ENCODE measurements around the gene TIMM50.
A peak's percentile ranks its signal among the peaks of the same experiment; 100 is the strongest.
"Not testable (repeated sequence)": the region's sequence is repeated elsewhere in the genome, so short reads cannot be mapped to it uniquely, and the experiment has no call there.

Gene TIMM50

GRCh38 chr19:39480337-39481228 lies at the start of gene TIMM50:
TIMM50 (plus strand) TSS chr19:39480838; CDS start chr19:39480854, 16 bp downstream.
- peak; percentile 99 to 100 for DNase-seq

- DNase-seq, result no peak
These were observed 48.0 kb upstream of the TIMM50 start for GRCh38 chr19:39432677-39433025.

GRCh38 chr19:39433480-39434079 lies 47.1 kb upstream of the TIMM50 start:
- DNase-seq, result no peak

- no peak for DNase-seq
These were observed 46.2 kb upstream of the TIMM50 start for GRCh38 chr19:39434123-39435076.

GRCh38 chr19:39435499-39436349 lies 44.9 kb upstream of the TIMM50 start, which contains the start of gene RPS16:
RPS16 (minus strand) TSS chr19:39435949; CDS start chr19:39435895, 54 bp downstream.
- peak; percentile 99 for DNase-seq

GRCh38 chr19:39436350-39436716 lies 44.3 kb upstream of the TIMM50 start:
- DNase-seq, result no peak

GRCh38 chr19:39438270-39438934 lies 42.2 kb upstream of the TIMM50 start:
- DNase-seq, result no peak

GRCh38 chr19:39444598-39445195 lies 35.9 kb upstream of the TIMM50 start:
- DNase-seq, result no peak

- DNase-seq, result peak; percentile 99 to 100
These were observed 35.2 kb upstream of the TIMM50 start, which contains the start of gene SUPT5H for GRCh38 chr19:39445196-39446111. SUPT5H (plus strand) TSS chr19:39445582; CDS start chr19:39445891, 309 bp downstream.

- no peak for DNase-seq
These were observed 34.1 kb upstream of the TIMM50 start for GRCh38 chr19:39446365-39447084.

GRCh38 chr19:39448271-39448670 lies 32.4 kb upstream of the TIMM50 start:
- DNase-seq, result no peak

- DNase-seq, result no peak
These were observed 31.4 kb upstream of the TIMM50 start for GRCh38 chr19:39449116-39449797.

GRCh38 chr19:39451257-39451656 lies 29.4 kb upstream of the TIMM50 start:
- DNase-seq, result not testable (repeated sequence)

GRCh38 chr19:39463403-39463802 lies 17.2 kb upstream of the TIMM50 start:
- no peak for DNase-seq

GRCh38 chr19:39465956-39466747 lies 14.5 kb upstream of the TIMM50 start:
- no peak for DNase-seq

GRCh38 chr19:39467941-39468340 lies 12.7 kb upstream of the TIMM50 start:
- DNase-seq, result no peak

GRCh38 chr19:39469036-39469435 lies 11.6 kb upstream of the TIMM50 start:
- no peak for DNase-seq

- no peak for DNase-seq
These were observed 11.1 kb upstream of the TIMM50 start for GRCh38 chr19:39469567-39469966.

All from SHP77 (cell line).